HG03159 (cell line): ENCODE results near the gene ELOVL4.
A peak's percentile ranks its signal among the peaks of the same experiment; 100 is the strongest.

Experiments
- ATAC-seq: cut with Tn5 transposase; IDR thresholded peaks from one replicate; pipeline ENCODE4 v1.9.1; 2021; ENCODE audit warnings: mild to moderate bottlenecking, moderate library complexity; ENCODE audit not compliant: unreplicated experiment

The ELOVL4 gene

DNA sequence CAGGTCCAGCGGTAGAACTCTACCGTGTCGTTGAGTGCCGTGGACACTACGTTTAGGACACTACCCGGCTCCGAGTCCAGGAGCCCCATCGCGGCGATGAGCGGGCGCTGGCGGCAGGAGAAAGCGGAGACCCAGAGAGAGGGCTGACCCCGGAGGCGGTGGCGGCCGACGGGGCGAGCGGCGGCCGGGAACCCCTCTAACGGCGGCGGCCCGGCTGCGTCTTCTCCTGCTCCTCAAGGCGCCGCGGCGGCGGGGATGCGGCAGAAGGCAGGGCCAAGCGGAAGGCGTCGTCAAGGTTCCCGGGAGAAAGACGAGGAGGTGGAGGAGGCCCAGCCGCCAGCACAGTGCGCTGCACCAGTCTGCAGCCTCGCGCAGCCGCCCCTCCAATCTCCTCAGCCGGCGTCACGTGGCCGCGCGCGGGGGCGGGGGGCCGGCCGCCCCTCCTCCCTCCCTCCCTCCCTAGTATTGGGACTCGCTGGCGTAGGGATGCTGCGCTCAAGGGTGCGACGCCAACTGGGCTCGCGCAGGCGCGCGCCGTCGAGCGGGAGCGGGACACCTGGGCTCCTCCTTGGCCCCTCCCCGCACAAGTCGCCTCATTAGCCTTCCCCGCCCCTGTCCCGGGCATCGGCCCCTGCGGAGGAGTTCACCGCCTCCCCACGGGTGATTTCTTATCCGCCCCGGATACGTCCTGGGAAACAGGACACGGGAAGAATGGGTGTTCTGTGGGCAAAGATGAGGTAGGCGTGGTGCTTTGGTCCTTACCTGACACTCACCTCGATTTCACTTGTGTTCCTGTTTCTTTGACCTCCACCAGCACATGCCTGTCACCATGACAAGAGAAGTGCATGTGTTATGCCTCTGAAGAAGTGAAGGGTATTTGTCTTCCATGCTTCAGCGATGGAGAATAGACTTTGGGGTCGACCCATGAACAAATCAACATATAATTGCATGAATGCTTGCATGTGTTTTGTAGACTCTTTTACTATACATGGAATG lies at the start of gene ELOVL4:
Gene ELOVL4, minus strand, starts transcription at position 363 of the 996 bp plus-strand sequence. Its CDS starts 274 bp downstream, at position 89.
- ATAC-seq = peak; percentile 34

- no peak for ATAC-seq
Observed at GRCh38 chr6:79993911-79994309, 46.6 kb upstream of the ELOVL4 start.

- ATAC-seq = no peak
Observed at GRCh38 chr6:79993012-79993910, 45.9 kb upstream of the ELOVL4 start.

DNA sequence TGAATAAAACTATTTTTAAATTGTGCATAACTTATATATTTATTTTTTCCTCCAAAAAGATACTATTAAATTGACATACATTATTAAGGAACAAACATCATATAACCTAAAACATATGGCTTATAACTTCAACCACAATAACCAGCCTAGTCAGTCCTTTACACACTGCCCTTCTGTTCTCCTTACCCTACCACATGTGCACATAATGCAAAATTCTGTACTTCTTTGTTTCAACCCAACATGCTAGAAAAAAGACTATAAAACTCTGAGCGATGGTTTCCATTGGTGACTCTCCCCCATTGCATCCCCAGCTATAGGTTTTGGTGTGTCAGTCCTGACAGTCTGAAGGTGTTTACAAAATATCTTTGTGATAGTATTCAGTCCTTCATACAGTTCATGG lies 42.3 kb upstream of the ELOVL4 start:
- ATAC-seq = no peak

- no peak for ATAC-seq
Observed at GRCh38 chr6:79985128-79985527, 37.8 kb upstream of the ELOVL4 start.

GRCh38 chr6:79984261-79984660 lies 36.9 kb upstream of the ELOVL4 start:
- ATAC-seq = no peak

DNA sequence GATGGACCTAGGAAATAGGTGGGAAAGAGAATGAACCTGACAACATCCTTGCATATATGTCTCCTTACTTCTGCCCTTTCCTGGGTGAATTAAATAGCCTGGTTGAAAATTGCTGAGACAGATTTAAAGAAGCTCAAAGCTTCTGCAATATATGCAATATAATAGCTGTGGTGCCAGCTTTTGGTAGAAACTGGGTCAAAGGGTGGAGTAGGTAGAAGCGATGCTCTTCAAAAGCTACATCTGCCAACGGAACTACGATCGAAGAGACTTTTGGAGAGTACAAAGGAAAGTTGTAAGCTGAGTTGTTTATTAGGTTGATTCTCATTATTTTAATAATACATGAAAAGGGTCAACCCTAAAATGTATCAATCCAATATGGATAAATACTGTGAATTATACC lies 34.3 kb upstream of the ELOVL4 start:
- ATAC-seq = no peak

- ATAC-seq = no peak
Observed at GRCh38 chr6:79971193-79971592, 23.8 kb upstream of the ELOVL4 start.

DNA sequence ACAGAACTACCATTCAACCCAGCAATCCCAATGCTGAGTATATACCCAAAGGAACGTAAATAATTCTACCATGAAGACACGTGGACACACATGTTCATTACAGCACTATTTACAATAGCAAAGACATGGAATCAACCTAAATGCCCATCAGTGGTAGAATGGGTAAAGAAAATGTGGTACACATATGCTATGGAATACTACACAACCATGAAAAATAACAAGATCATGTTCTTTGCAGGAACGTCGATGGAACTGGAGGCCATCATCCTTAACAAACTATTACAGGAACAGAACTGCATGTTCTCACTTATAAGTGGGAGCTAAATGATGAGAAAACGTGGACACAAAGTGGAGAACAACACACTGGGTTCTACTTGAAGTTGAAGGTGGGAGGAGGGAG lies 22.4 kb upstream of the ELOVL4 start:
- ATAC-seq = no peak

DNA sequence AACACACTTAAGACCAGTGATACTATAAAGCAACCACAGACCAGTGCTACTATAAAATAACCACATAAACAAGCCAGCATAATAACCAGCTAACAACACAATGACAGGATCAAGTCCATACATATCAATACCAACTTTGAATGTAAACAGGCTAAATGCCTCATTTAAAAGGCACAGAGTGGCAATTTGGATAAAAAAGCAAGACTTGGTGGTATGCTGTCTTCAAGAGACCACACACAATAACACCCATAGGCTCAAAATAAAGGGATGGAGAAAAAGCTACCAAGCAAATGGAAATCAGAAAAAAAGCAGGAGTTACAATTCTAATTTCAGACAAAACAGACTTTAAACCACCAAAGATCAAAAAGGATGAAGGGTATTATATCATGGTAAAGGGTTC lies 19.8 kb upstream of the ELOVL4 start:
- no peak for ATAC-seq

DNA sequence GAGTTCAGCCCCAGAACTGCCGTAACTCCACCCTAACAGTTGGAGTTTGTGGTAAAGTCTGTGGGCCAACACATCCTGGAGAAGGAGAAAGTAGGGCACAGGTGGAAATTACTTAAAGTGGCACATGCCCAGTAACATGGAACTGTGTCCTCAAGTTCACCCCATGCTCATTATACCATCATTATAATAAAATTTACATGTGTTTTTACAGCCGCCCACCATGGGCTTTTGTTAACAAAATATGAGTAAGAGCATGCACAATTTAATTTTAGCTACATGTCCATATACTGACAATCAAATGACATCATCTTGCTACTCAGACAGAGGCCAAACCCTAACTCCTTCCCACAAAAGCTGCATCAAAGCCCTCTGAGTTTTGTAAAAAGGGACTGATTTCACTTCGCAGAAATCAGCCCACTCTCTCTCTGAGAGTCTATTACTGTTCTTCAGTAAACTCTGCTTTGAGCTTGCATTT lies 17.3 kb upstream of the ELOVL4 start:
- ATAC-seq = no peak

DNA sequence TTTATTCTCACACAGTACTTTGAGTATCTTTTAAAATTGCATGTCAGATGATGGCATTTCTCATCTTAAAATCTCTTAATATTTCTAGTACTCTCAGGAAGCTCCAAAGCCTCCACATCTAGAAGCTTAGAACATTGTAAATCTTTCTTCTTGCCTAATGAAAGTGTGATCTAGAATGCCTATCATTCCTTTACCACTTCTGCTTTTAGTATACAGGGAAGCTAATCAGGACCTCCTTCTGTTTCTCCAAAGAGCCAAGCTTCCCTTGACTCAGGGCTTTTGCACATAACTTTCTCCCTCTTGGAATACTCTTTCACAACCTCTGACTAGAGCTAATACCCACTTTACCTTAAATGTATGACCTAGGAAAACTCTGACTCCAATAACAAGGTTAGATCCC lies 7.5 kb upstream of the ELOVL4 start:
- ATAC-seq = no peak

DNA sequence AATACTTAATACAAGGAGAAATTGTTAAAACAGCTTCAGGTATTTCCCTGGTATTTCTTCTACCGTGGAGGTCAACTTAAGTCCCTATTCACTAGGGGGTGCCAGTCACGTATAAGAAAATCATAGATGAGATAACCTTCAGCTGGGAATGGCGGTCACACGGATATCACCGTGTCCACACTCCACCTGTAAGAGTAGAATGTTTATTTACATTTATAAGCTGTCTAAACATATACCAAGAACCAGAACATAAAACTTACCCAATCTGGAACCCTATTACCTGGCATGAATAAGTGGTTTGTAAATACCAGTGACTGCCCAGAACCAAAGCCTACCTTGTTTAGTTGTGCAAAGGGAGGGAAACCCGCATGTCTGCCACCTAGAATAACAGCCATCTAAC lies 1.9 kb upstream of the ELOVL4 start:
- ATAC-seq = peak; percentile 59

DNA sequence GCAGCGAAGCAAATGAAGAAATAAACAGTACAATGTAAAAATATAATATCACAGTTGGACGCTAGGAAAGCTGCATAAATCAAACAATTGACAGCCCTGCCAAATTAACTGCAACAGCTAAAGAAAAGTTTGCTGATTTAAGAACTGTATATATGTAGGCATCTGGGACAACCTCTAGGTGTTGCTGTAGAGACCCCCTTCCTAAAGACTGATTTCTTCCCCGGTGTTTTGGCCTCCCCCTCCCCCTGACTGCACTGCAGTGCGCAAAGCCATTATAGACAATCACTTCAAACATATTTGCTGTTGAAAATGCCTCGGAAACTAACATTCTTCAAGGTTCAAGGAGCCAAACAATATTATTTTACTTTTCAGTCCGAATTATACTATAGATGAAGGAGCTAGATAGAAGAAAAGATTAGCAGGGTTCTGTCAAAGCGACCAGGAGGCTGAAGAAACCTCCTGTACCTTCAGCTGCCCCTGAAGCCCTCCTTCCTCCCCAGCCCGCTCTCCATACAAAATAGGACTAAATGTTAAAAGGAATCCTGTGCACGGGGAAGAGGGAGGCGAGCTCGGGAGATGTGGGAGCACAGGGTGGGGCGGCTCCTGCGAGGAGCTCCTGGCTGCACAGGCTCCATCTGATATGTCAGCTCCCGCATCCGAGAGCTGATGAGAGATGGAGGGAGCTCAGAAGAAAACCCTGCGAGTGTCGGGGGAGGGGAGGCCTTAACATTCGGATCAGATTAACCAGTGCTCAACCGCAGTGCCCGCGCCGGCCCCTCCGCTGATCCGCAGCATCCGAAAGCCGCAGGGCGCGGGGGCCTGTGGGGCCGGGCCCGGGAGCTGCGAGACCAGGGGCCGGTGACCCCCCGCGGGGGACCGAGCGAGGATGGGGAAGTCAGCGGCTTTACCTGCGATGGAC lies 822 bp downstream of the ELOVL4 start:
- peak; percentile 45 for ATAC-seq

- ATAC-seq = no peak
Observed at GRCh38 chr6:79943133-79943532, 4.2 kb downstream of the ELOVL4 start.

DNA sequence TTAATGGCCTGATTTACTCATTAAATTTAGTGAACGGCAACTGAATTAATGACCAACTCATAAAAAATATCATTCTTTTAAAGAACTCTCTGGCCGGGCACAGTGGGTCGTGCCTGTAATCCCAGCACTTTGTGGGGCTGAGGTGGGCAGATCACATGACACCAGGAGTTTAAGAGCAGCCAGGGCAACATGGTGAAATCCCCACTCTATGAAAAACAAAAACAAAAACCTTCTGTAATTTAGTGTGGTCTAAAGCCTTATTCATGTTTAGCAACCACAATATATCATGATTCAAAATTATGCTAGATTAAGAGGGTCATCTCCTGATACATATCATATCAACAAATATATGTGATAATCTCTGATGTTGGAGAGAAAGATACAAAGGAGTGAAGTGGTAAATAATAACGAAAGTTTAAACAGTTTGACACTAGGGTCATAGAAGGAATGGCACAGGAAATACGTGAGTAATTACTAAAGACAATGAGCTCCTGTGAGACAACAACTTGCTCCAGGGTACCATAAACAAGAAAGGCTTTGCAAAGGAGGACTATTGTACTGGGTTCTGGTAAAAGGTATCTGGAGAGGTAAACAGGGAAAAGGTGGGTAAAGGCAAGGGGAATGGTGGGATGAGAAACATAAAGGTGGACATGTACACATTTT lies 5.7 kb downstream of the ELOVL4 start:
- ATAC-seq = no peak

- ATAC-seq = no peak
Observed at GRCh38 chr6:79928478-79928998, 18.8 kb downstream of the ELOVL4 start.

GRCh38 chr6:79927758-79928157 lies 19.6 kb downstream of the ELOVL4 start:
- no peak for ATAC-seq

GRCh38 chr6:79923270-79923669 lies 24.1 kb downstream of the ELOVL4 start:
- no peak for ATAC-seq

DNA sequence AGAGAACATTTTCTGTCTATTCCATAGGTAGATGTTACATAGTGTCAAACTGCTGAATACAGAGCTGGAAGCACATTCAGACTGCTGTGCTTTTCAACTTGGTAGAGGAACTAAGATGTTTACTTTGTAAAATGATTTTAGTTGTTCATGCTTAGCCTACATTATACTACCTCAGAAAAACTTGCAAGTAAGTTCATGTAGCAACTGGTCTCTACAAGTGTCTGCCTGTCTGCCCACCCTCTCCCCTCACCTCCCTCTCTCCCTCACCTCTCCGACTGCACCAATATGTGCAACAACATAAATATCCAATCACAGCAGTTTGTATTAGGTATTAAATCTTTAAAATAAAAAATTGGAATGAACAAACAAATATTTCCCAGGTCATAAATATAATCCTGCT lies 25.3 kb downstream of the ELOVL4 start:
- ATAC-seq = no peak
